PFSK-1 (cell line): ENCODE results near the gene UMOD.

Experiments
- POLR2AphosphoS5 ChIP-seq: IDR thresholded peaks from 2 replicates; pipeline ENCODE4 v1.6.1; 2012; ENCODE audit warnings: low read depth, mild to moderate bottlenecking, control low read depth, low read length, moderate library complexity
- REST ChIP-seq, 2 experiments: IDR thresholded peaks; 2 replicates each; pipeline versions ENCODE4 v1.6.1 to v1.8.0; 2011 to 2012; ENCODE audit warnings: low read depth in 2 of 2, low read length in 2 of 2, control low read depth in 1 of 2, inconsistent platforms in 1 of 2, mild to moderate bottlenecking in 1 of 2, moderate library complexity in 1 of 2; ENCODE audit not compliant: insufficient read depth in 1 of 2
- SIN3A ChIP-seq: IDR thresholded peaks from 2 replicates; pipeline ENCODE4 v1.6.1; 2012; ENCODE audit warnings: mild to moderate bottlenecking, low read length, moderate library complexity, borderline replicate concordance; ENCODE audit not compliant: insufficient read depth
- TAF1 ChIP-seq: IDR thresholded peaks from 2 replicates; pipeline ENCODE4 v1.6.1; 2012; ENCODE audit warnings: low read length, control low read depth, borderline replicate concordance; ENCODE audit not compliant: insufficient read depth

- TF ChIP-seq TAF1 (no peak), POLR2AphosphoS5 (no peak), REST (IDR thresholded peaks at IDR 0.05; ENCODE audit: insufficient read depth in 1 of 2, low read depth in 2 of 2, low read length in 2 of 2) (no peak), SIN3A (no peak)
Observed at GRCh38 chr16:20310421-20311395, 41.8 kb downstream of the UMOD start.
